GM12878 (cell line): ENCODE measurements around the gene PRKG1.

Source experiments
- RAD21 ChIP-seq: IDR thresholded peaks from 2 replicates; pipeline ENCODE4 v1.6.1; 2011; ENCODE audit warnings: mild to moderate bottlenecking, low read depth, low read length, moderate library complexity; ENCODE audit not compliant: insufficient read depth
- TF ChIP-seq, protein P1 (sequence below): IDR thresholded peaks from 2 replicates; pipeline ENCODE4 v1.6.1; 2012; ENCODE audit warnings: low read depth, low read length, improper control_type of control experiment

DNA sequence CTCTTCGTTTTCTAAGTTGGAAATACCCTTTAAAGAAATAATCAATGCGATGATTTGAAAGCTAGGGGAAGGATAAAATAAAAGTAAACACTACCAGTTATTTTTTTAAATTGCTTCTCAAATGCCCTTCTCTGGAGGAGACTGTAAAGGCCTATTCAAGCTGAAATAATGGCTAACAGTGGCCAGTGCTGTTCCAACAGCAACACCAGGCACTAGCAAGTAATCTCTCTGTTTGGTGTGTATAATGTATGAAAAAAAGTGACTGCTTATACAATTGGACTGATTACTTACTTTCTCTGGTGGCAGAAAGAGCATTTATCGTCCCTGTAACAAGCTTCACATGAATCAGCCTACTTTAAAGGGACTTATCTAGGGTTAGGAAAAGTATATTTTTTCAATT is 522.4 kb downstream of the PRKG1 start:
- TF ChIP-seq RAD21 = no peak
- TF ChIP-seq, protein P1, sequence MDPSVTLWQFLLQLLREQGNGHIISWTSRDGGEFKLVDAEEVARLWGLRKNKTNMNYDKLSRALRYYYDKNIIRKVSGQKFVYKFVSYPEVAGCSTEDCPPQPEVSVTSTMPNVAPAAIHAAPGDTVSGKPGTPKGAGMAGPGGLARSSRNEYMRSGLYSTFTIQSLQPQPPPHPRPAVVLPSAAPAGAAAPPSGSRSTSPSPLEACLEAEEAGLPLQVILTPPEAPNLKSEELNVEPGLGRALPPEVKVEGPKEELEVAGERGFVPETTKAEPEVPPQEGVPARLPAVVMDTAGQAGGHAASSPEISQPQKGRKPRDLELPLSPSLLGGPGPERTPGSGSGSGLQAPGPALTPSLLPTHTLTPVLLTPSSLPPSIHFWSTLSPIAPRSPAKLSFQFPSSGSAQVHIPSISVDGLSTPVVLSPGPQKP = no peak
